Mesodermal cell (in vitro differentiated cells): Measurements from ENCODE around the gene RAET1L.
"Not testable (repeated sequence)": the region's sequence is repeated elsewhere in the genome, so short reads cannot be mapped to it uniquely, and the experiment has no call there.

ENCODE experiments used
- H3K27ac ChIP-seq: 2 replicates; pipeline ENCODE4 v1.7.0; 2013; ENCODE audit warnings: mild to moderate bottlenecking, low read depth, low read length, moderate library complexity; ENCODE audit not compliant: severe bottlenecking
- H3K36me3 ChIP-seq: 2 replicates; pipeline ENCODE4 v1.7.1; 2013; ENCODE audit warnings: mild to moderate bottlenecking, low read length, moderate library complexity; ENCODE audit not compliant: control insufficient read depth, insufficient read depth
- H3K4me1 ChIP-seq: one replicate; pipeline ENCODE4 v1.7.1; 2013; ENCODE audit warnings: mild to moderate bottlenecking, low read length; ENCODE audit not compliant: insufficient read depth, control insufficient read depth, poor library complexity, severe bottlenecking
- H3K4me3 ChIP-seq: 2 replicates; pipeline ENCODE4 v1.7.0; 2013; ENCODE audit warnings: low read length, control low read depth, mild to moderate bottlenecking; ENCODE audit not compliant: insufficient read depth, poor library complexity, severe bottlenecking; ENCODE audit errors: extremely low read depth
- H3K9me3 ChIP-seq: 2 replicates; pipeline ENCODE4 v1.7.1; 2013; ENCODE audit warnings: mild to moderate bottlenecking, low read length, moderate library complexity; ENCODE audit not compliant: control insufficient read depth
- WGBS, 2 experiments: methylation state at CpG; one replicate each; pipeline ENCODE4 v1.1.5; 2013; ENCODE audit warnings: missing lambda C conversion rate in 2 of 2; ENCODE audit not compliant: insufficient coverage in 2 of 2; 5-methylcytosine and 5-hydroxymethylcytosine counted together

Gene RAET1L

GRCh38 chr6:150059973-150060372 is 34.6 kb upstream of the RAET1L start:
- not testable (repeated sequence) for H3K36me3 ChIP-seq, H3K9me3 ChIP-seq, H3K27ac ChIP-seq, H3K4me3 ChIP-seq, H3K4me1 ChIP-seq
- 97 to 98% methylated on average over 4 to 5 of the region's 7 CpGs for WGBS, 2 experiments

- 94 to 96% methylated on average over 6 of the region's 6 CpGs for WGBS, 2 experiments
- H3K4me3 ChIP-seq, result no peak overlapping the region
- peaks cover 10% of the 10 kb centered on the region for H3K36me3 ChIP-seq
- no peak overlapping the region for H3K27ac ChIP-seq
- no peaks in the 10 kb centered on the region for H3K9me3 ChIP-seq
- H3K4me1 ChIP-seq, result no peaks in the 10 kb centered on the region
Measured at GRCh38 chr6:150058986-150059385, 33.7 kb upstream of the RAET1L start.

GRCh38 chr6:150058231-150058792 is 33.0 kb upstream of the RAET1L start:
- H3K9me3 ChIP-seq, result no peaks in the 10 kb centered on the region
- WGBS, 2 experiments, result 92 to 94% methylated on average over 7 to 10 of the region's 14 CpGs
- no peaks in the 10 kb centered on the region for H3K4me1 ChIP-seq
- H3K27ac ChIP-seq, result no peak overlapping the region
- no peak overlapping the region for H3K4me3 ChIP-seq
- peaks cover 10% of the 10 kb centered on the region for H3K36me3 ChIP-seq

- H3K4me1 ChIP-seq, result no peaks in the 10 kb centered on the region
- no peaks in the 10 kb centered on the region for H3K9me3 ChIP-seq
- H3K4me3 ChIP-seq, result no peak overlapping the region
- H3K27ac ChIP-seq, result no peak overlapping the region
- peaks cover 10% of the 10 kb centered on the region for H3K36me3 ChIP-seq
- 87 to 89% methylated on average over 26 to 28 of the region's 29 CpGs for whole genome bisulfite sequencing, 2 experiments
Measured at GRCh38 chr6:150057501-150057951, 32.2 kb upstream of the RAET1L start.

- Histone ChIP-seq H3K27ac (no peak overlapping the region), H3K4me3 (no peak overlapping the region)
- 74 to 88% methylated on average over 2 to 4 of the region's 4 CpGs for WGBS, 2 experiments
Measured at GRCh38 chr6:150056916-150057315, 31.6 kb upstream of the RAET1L start.

GRCh38 chr6:150056156-150056555 is 30.8 kb upstream of the RAET1L start:
- H3K27ac ChIP-seq, result no peak overlapping the region
- WGBS, 2 experiments, result 75 to 77% methylated on average over 10 to 12 of the region's 12 CpGs
- H3K9me3 ChIP-seq, result no peaks in the 10 kb centered on the region
- no peaks in the 10 kb centered on the region for H3K4me1 ChIP-seq
- peaks cover 3% of the 10 kb centered on the region for H3K36me3 ChIP-seq
- no peak overlapping the region for H3K4me3 ChIP-seq

More at GRCh38 chr6:150056916-150057315, 31.6 kb upstream of the RAET1L start:
- Histone ChIP-seq H3K9me3 (no peaks in the 10 kb centered on the region), H3K4me1 (no peaks in the 10 kb centered on the region), H3K36me3 (peaks cover 10% of the 10 kb centered on the region)

- Histone ChIP-seq H3K4me3 (no peak overlapping the region), H3K9me3 (no peaks in the 10 kb centered on the region), H3K4me1 (no peaks in the 10 kb centered on the region), H3K36me3 (no peaks in the 10 kb centered on the region), H3K27ac (no peak overlapping the region)
- 78 to 83% methylated on average over 9 to 10 of the region's 10 CpGs for WGBS, 2 experiments
Measured at GRCh38 chr6:150055131-150055530, 29.8 kb upstream of the RAET1L start.

GRCh38 chr6:150053450-150053849 is 28.1 kb upstream of the RAET1L start:
- H3K36me3 ChIP-seq, result no peaks in the 10 kb centered on the region
- H3K27ac ChIP-seq, result no peak overlapping the region
- H3K9me3 ChIP-seq, result no peaks in the 10 kb centered on the region
- WGBS, 2 experiments, result 82 to 83% methylated on average over 7 to 11 of the region's 11 CpGs
- H3K4me1 ChIP-seq, result no peaks in the 10 kb centered on the region
- no peak overlapping the region for H3K4me3 ChIP-seq

GRCh38 chr6:150050846-150051245 is 25.5 kb upstream of the RAET1L start:
- Histone ChIP-seq H3K36me3 (no peaks in the 10 kb centered on the region), H3K27ac (no peak overlapping the region)
- WGBS, 2 experiments, result 43% methylated on average over 1 of the region's 4 CpGs; no CpG with 5 or more reads in 1 of the 2 experiments

GRCh38 chr6:150048099-150048498 is 22.8 kb upstream of the RAET1L start:
- Histone ChIP-seq H3K4me3 (no peak overlapping the region), H3K9me3 (no peaks in the 10 kb centered on the region), H3K27ac (no peak overlapping the region), H3K36me3 (no peaks in the 10 kb centered on the region), H3K4me1 (no peaks in the 10 kb centered on the region)
- 83% methylated on average over 2 of the region's 4 CpGs; no CpG with 5 or more reads in 1 of the 2 experiments for WGBS, 2 experiments

More at GRCh38 chr6:150050846-150051245, 25.5 kb upstream of the RAET1L start:
- Histone ChIP-seq H3K4me1 (no peaks in the 10 kb centered on the region), H3K9me3 (no peaks in the 10 kb centered on the region), H3K4me3 (no peak overlapping the region)

- Histone ChIP-seq H3K4me1 (no peaks in the 10 kb centered on the region), H3K4me3 (no peak overlapping the region), H3K27ac (no peak overlapping the region), H3K36me3 (no peaks in the 10 kb centered on the region), H3K9me3 (no peaks in the 10 kb centered on the region)
- WGBS, 2 experiments, result no CpG with 5 or more reads among the region's 1 CpG
Measured at GRCh38 chr6:150046943-150047342, 21.6 kb upstream of the RAET1L start.
